GM21528 (cell line): Measurements from ENCODE around the gene DPF3.
A peak's percentile ranks its signal among the peaks of the same experiment; 100 is the strongest.

ENCODE experiments used
- ATAC-seq: cut with Tn5 transposase; IDR thresholded peaks from one replicate; pipeline ENCODE4 v1.9.1; 2021; ENCODE audit warnings: mild to moderate bottlenecking, moderate library complexity; ENCODE audit not compliant: unreplicated experiment, low FRiP score

The DPF3 gene

GRCh38 chr14:72893636-72894322 lies at the start of gene DPF3:
DPF3 (minus strand) TSS chr14:72894101; CDS start chr14:72894088, 13 bp downstream.
- ATAC-seq = peak; percentile 94

GRCh38 chr14:72942934-72943333 lies 49.0 kb upstream of the DPF3 start:
- ATAC-seq = no peak

GRCh38 chr14:72941286-72941985 lies 47.5 kb upstream of the DPF3 start:
- ATAC-seq = no peak

- no peak for ATAC-seq
Observed at GRCh38 chr14:72939630-72940029, 45.7 kb upstream of the DPF3 start.

- no peak for ATAC-seq
Observed at GRCh38 chr14:72932893-72933292, 39.0 kb upstream of the DPF3 start.

- no peak for ATAC-seq
Observed at GRCh38 chr14:72929316-72930080, 35.6 kb upstream of the DPF3 start.

- no peak for ATAC-seq
Observed at GRCh38 chr14:72928872-72929271, 35.0 kb upstream of the DPF3 start.

GRCh38 chr14:72926292-72927028 lies 32.6 kb upstream of the DPF3 start, which contains the start of gene DCAF4:
DCAF4 (plus strand) TSS chr14:72926464; CDS start chr14:72937979, 11,515 bp downstream.
- ATAC-seq = peak; percentile 97

- peak; percentile 26 for ATAC-seq
Observed at GRCh38 chr14:72925815-72926291, 32.0 kb upstream of the DPF3 start.

- no peak for ATAC-seq
Observed at GRCh38 chr14:72925171-72925759, 31.4 kb upstream of the DPF3 start.

GRCh38 chr14:72924337-72924736 lies 30.4 kb upstream of the DPF3 start:
- ATAC-seq = no peak

GRCh38 chr14:72921396-72921795 lies 27.5 kb upstream of the DPF3 start:
- no peak for ATAC-seq

GRCh38 chr14:72920008-72920407 lies 26.1 kb upstream of the DPF3 start:
- ATAC-seq = no peak

GRCh38 chr14:72917094-72917802 lies 23.3 kb upstream of the DPF3 start:
- no peak for ATAC-seq

- ATAC-seq = no peak
Observed at GRCh38 chr14:72916174-72916573, 22.3 kb upstream of the DPF3 start.

- no peak for ATAC-seq
Observed at GRCh38 chr14:72913809-72914208, 19.9 kb upstream of the DPF3 start.

GRCh38 chr14:72909163-72909562 lies 15.3 kb upstream of the DPF3 start:
- no peak for ATAC-seq

- no peak for ATAC-seq
Observed at GRCh38 chr14:72907886-72908285, 14.0 kb upstream of the DPF3 start.

GRCh38 chr14:72906879-72907278 lies 13.0 kb upstream of the DPF3 start:
- no peak for ATAC-seq
